Ecto neural progenitor cell (in vitro differentiated cells): ENCODE data around the gene MET.
"Not testable (repeated sequence)": the region's sequence is repeated elsewhere in the genome, so short reads cannot be mapped to it uniquely, and the experiment has no call there.

Experiments used
- DNase-seq: peaks from one replicate; pipeline ENCODE4 v3.0.0-alpha.2; 2018; ENCODE audit warnings: low spot score

MET gene

GRCh38 chr7:116752305-116753074, 80.5 kb downstream of the MET start:
- DNase-seq = no peak

- DNase-seq = no peak
Observed at GRCh38 chr7:116753130-116753529, 81.1 kb downstream of the MET start.

- no peak for DNase-seq
Observed at GRCh38 chr7:116754186-116754585, 82.2 kb downstream of the MET start.

- no peak for DNase-seq
Observed at GRCh38 chr7:116757283-116757682, 85.3 kb downstream of the MET start.

- not testable (repeated sequence) for DNase-seq
Observed at GRCh38 chr7:116759642-116760041, 87.6 kb downstream of the MET start.

GRCh38 chr7:116762971-116763370, 91.0 kb downstream of the MET start:
- DNase-seq = no peak

- no peak for DNase-seq
Observed at GRCh38 chr7:116763647-116764046, 91.7 kb downstream of the MET start.

- DNase-seq = no peak
Observed at GRCh38 chr7:116766881-116767280, 94.9 kb downstream of the MET start.

- DNase-seq = no peak
Observed at GRCh38 chr7:116769546-116769945, 97.5 kb downstream of the MET start.

GRCh38 chr7:116770941-116771340, 98.9 kb downstream of the MET start:
- DNase-seq = no peak

- DNase-seq = no peak
Observed at GRCh38 chr7:116771640-116772039, 99.6 kb downstream of the MET start.

- no peak for DNase-seq
Observed at GRCh38 chr7:116772423-116772863, 100.4 kb downstream of the MET start.

- DNase-seq = no peak
Observed at GRCh38 chr7:116772926-116773749, 101.1 kb downstream of the MET start.

- no peak for DNase-seq
Observed at GRCh38 chr7:116776046-116776445, 104.0 kb downstream of the MET start.

- no peak for DNase-seq
Observed at GRCh38 chr7:116776610-116777289, 104.8 kb downstream of the MET start.

GRCh38 chr7:116777651-116778281, 105.8 kb downstream of the MET start:
- DNase-seq = no peak

GRCh38 chr7:116779216-116779615, 107.2 kb downstream of the MET start:
- no peak for DNase-seq

- DNase-seq = no peak
Observed at GRCh38 chr7:116779931-116780330, 107.9 kb downstream of the MET start.

- no peak for DNase-seq
Observed at GRCh38 chr7:116780521-116780920, 108.5 kb downstream of the MET start.

GRCh38 chr7:116780966-116781365, 109.0 kb downstream of the MET start:
- no peak for DNase-seq

- DNase-seq = no peak
Observed at GRCh38 chr7:116781584-116781983, 109.6 kb downstream of the MET start.

- DNase-seq = peak; percentile 46
Observed at GRCh38 chr7:116782177-116782711, 110.2 kb downstream of the MET start.
